CD4-positive, alpha-beta T cell treated with Interleukin-1 beta for 1 hour (primary cell): ENCODE data around the gene RBMY1D.
"Not testable (repeated sequence)": the region's sequence is repeated elsewhere in the genome, so short reads cannot be mapped to it uniquely, and the experiment has no call there.

Experiments
- DNase-seq, 2 donors: peaks; one replicate each; pipeline ENCODE4 v3.0.0-alpha.2; 2020 to 2022

RBMY1D gene

GRCh38 chrY:21894426-21894825, at the start of gene RBMY1D:
RBMY1D (minus strand) TSS chrY:21894526; CDS start chrY:21892513, 2,013 bp downstream.
- not testable (repeated sequence) for DNase-seq

- not testable (repeated sequence) for DNase-seq
Observed at GRCh38 chrY:21917932-21918331, 23.6 kb upstream of the RBMY1D start, which contains the start of gene RBMY1E. RBMY1E (minus strand) TSS chrY:21918032; CDS start chrY:21916054, 1,978 bp downstream.

- DNase-seq, result not testable (repeated sequence)
Observed at GRCh38 chrY:21869407-21870076, 24.8 kb downstream of the RBMY1D start.

GRCh38 chrY:21845481-21845880, 48.8 kb downstream of the RBMY1D start:
- DNase-seq, result no peak

- DNase-seq, result no peak
Observed at GRCh38 chrY:21842090-21842489, 52.2 kb downstream of the RBMY1D start.

GRCh38 chrY:21839489-21839888, 54.8 kb downstream of the RBMY1D start:
- DNase-seq, result no peak

- no peak for DNase-seq
Observed at GRCh38 chrY:21836343-21836742, 58.0 kb downstream of the RBMY1D start.

- no peak for DNase-seq
Observed at GRCh38 chrY:21835052-21835451, 59.3 kb downstream of the RBMY1D start.
